GM19328 (cell line): ENCODE measurements around the gene MRPL36.
"Not testable (repeated sequence)": the region's sequence is repeated elsewhere in the genome, so short reads cannot be mapped to it uniquely, and the experiment has no call there.

ENCODE experiments used
- ATAC-seq: cut with Tn5 transposase; IDR thresholded peaks from one replicate; pipeline ENCODE4 v1.9.1; 2021; ENCODE audit warnings: mild to moderate bottlenecking, moderate library complexity; ENCODE audit not compliant: unreplicated experiment

Gene MRPL36

DNA sequence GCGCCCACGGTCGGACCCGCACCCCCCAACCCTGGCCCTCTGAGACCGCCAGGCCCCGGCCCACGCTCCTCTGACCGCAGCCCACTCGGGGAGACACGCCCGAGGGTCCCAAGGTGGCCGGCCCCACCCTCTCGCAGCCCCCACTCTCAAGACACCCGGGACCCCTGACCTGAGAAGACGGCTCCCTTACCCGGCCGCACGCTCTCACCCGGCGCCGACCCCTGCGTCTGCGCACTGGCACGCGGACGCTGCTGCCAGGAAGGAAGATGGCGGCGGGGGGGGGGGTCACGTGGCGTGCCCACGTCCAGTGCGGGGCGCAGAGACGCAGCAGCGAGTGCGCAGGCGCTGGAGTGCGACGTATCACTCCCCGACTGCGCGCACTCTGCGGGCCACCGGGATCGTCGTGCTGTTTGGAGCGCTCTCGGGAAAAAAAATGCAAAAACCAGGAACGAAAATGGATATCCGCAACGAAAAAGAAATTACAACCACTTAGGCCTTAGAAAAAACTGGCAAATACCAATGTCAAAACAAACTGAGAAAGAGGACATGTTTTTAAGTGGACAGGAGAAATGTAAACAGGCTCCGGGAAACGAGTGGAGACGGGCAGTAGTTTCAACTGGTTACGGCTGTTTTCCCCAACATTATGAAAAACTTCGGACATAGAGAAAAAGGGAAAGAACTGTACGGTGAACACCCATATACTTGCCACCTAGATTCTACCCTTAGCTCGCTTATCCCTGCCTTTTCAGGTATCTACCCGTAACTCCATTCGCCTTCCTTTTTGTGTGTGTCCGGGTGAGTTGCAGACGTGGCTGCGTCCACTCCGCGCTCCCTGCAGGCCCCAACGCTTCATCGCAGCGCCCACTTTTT is at the start of gene MRPL36:
Gene MRPL36, minus strand, starts transcription at position 236 of the 870 bp plus-strand sequence. CDS start 902 bp downstream, outside the sequence.
- peak; percentile 45 for ATAC-seq

DNA sequence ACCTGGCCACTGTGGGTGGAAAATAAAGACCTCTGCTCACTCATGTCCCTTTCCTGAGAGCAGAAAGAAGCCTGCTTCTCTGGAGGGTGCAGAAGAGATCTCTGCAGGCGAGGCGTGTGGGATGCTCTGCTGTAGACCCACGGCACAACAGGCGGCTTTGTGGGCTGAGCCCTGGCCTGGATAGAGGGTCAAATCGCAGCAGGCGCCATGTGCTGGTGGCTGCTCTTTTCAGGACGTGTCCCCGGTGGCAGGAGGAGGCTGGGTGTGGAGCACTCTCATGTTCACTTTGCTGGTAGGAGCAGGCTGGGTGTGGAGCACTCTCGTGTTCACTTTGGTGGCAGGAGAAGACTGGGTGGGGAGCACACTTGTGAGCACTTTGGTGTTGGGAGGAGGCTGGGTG is 48.0 kb upstream of the MRPL36 start:
- no peak for ATAC-seq

DNA sequence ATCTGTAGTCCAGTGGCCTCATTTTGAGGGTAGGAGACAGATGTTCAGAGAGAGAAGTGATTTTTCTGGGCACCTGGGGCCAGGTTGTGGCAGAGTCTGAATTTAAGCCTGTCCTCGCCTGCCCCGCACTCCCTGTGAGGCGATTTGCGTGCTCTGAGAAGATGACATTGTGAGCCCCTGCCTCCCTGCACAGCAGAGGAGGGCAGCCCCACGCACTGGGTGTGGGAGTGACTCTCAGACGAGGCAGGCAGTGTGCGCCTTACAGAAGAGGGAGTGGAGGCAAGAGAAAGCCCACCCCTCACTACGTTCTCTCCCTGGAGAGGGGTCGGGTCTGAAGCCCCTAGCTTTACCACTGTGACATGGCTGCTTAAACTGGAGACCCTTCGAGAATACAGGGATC is 47.4 kb upstream of the MRPL36 start:
- no peak for ATAC-seq

DNA sequence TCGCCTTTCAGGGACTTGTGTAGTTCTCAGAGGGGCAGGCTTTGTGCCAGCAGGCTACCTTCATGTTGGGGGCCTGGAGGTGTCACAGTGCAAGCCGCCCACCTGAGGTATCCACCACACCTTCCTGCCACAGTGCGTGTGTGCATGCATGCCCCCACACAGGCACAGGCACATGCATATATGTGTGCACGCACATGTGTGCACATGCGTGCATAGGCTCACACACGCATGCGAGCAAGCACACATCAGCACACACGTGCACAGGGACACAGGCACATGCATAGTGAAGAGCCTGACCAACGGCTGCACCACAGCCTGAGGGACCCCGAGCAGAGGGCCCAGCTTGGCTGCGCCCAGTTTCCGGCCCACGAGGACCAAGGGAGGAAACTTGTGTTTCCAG is 46.9 kb upstream of the MRPL36 start:
- ATAC-seq, result no peak

DNA sequence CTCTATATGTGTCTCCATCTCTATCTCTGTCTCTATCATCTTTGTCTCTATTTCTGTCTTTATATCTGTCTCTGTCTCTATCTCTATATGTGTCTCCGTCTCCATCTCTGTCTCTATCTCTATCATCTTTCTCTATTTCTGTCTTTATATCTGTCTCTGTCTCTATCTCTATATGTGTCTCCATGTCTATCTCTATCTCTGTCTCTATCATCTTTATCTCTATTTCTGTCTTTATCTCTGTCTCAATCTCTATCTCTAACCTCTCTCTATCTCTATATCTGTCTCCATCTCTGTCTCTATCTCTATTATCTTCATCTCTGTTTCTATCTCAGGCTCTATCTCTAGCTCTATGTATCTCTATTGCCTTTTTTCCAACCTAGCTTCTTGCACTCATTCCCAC is 46.1 kb upstream of the MRPL36 start:
- ATAC-seq, result no peak

DNA sequence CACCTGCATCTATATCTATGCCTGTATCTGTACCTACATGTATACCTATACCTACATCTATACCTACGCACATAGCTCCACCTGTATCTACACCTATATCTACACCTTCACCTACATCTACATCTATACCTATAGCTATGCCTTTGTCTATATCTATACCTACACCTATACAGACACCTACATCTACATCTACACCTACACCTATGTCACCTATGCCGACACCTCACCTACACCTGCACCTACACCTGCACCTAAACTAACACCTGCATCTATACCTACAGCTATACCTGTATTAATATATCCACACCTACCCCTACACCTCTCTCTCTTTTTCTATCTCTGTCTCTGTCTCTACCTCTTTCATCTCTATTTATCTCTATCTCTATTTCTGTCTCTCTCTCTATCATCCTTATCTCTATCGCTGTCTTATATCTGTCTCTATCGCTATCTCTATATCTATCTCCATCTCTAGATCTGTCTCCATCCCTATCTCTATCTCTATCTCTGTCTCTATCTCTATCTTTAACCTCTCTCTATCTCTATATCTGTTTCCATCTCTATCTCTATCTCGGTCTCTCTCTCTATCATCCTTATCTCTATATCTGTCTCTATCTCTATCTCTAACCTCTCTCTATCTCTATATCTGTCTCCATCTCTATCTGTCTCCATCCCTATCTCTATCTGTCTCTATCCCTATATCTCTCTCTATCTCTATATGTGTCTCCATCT is 45.2 kb upstream of the MRPL36 start:
- ATAC-seq, result no peak

DNA sequence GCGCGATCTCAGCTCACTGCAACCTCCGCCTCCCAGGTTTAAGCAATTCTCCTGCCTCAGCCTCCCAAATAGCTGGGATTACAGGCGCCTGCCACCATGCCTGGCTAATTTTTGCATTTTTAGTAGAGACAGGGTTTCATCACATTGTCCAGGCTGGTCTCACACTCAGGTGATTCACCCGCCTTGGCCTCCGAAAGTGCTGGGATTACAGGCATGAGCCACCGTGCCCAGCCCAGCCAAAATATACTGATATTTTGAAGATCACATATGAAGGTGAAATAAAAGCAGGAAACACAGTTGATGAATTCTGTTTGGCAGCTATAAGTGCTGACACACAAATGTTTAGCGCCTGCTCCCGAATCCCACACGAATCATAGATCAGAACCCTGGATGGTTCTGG is 44.1 kb upstream of the MRPL36 start:
- not testable (repeated sequence) for ATAC-seq

DNA sequence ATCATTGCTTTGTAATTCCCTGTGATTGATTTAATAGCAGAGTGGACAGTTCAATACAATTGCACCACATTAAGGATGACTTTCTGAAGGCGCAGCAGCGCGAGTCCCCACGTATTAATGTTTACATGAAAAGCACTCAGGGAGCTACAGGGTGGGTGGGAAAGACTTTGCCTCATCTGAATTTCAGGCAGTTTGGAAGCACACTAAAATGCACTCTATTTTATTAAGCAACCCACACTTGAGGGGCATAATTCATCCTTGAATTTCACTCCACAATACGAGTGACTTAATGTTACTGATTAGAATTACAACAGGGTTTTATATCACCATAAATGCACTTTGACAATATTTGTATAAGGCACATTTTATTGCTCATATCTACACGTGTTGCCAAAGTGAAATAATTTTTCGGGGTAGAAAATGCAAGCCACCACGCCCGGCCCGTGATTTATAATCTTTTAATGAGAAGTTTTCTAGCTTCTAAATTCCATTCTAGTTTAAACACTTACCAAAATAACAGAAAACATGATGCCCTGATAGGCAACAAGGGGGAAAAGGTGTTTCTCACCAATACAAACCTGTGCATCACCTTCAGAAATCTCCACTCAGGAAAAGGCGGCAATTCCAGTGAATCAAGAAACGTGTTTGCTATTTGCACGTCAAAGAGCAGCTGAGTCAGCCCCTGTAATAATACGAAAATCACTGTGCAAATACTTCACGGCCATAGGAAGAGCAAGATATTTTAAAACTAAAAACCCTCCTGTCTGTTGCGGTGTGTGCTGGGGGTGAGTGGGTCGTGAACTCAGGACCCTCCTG is 42.6 kb upstream of the MRPL36 start:
- ATAC-seq, result no peak

DNA sequence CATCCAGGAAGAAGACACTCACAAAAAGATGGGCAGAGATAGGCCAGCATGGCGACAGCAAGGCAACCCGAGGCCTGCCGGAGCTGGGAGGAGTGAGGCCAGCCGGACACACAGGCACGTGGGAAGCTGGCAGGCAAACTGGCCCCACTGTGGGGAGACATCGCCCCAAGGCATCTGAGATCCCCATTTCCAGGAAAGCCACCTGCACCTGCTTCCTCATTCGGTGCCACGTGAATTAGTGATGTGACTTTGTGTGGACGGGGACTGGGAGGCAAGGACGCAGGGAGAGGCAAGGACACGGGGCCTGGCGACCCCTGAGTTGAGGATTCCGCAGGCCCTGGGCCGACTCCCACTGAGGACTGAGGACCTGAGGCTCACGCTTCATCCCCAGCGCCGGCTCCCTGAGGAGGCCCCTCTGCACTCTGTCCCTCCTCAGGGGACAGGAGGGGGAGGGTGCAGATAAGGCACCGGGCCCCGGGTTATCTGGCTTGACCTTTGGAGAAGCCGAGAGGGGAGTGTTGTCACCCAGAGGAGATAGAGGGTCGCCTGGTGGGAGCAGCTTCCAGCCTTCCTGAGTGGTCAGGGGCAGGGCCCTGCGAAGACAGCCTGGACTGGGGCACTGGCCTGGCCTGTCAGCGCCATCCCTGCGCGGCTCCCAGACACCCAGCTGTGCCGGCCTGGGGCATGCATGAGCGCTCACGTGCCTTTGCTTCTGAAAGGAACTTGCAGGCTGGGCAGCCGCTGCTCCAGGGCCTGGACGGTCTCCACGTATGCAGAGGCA is 41.3 kb upstream of the MRPL36 start:
- ATAC-seq, result no peak

DNA sequence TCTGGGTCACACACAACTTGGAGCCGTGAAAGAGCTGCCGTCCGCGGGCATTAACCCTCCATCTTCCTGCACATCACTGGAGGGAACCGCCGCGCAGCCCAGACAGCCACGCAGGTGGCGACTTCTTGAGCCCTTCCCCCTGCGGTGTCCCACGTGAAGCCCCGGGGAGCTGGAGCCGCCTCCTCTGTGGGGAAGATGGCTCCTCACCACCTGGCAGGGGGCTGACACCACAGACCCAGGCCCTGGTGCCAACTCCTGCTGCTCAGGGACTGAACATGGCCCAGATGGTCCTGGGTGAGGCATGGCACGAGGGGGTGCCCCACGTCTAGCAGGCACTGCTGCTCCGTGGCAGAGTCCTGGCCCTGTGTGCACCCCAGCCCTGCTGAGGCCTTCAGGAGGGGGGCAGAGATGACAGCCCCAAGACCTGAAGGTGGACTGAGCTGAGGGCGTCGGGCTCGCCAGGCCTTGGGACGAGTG is 40.5 kb upstream of the MRPL36 start:
- ATAC-seq, result no peak

DNA sequence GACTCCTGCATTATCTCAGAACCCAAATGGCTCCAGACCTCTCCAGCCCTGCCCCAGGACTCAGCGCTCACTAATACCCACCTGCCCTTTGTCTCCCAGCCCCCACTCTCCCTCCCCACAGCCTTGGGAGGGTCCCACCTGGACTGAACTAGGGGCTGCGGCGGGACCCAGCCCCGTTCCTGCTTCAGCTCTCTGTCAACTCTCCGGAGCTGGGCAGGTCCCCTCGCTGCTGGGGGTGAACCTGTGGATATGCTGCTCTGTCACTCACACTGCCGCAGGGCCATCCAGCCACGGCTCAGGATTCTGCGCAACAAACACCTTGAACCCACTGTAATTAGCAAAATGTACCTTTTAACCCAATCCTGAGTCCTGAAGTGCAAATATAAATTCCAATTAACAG is 38.4 kb upstream of the MRPL36 start:
- no peak for ATAC-seq

DNA sequence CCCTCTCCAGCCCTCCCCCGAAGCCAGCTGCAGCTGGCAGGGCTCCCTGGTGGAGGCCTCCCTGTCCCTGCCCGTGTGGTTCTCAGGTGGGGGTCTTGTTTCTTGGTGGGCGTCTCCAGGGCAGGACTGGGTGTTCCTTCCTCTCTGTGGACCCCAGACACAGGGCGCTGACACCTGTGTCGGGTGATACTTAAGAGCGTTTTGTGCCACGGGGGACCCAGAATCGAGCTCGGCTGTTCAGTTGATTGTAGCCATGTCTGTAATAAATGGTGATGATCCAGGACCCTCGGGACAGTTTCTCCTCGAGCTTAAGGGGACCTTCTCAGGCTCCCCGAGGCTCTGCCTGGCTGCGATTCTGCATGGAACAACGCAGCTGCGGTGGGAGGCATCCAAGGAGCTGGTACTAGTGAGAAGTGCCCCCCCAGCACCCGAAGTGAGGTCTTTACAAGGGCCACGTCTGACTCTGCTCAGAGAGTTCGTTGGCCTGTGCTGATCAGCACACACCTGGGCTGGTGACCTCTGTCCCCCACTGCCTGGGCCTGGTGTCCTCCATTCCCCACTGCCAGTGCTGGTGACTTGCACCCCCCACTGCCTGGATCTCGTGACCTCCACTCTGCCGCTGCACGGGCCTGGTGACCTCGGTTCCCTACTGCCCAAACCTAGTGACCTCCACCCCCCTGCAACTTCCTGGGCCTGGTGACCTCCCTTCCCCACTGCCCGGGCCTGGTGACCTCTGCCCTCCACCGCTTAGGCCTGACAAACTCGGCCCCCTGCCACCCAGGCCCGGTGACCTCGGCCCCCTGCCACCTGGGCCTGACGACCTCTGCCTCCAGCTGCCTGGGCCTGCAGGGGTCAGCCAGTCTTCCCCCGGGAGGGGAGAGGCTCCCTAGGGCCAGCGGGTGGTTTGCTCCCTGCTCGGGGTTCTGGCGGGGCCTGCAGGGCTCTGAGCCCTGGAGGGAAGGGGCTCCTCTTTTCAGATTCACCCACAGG is 37.5 kb upstream of the MRPL36 start:
- ATAC-seq, result no peak

DNA sequence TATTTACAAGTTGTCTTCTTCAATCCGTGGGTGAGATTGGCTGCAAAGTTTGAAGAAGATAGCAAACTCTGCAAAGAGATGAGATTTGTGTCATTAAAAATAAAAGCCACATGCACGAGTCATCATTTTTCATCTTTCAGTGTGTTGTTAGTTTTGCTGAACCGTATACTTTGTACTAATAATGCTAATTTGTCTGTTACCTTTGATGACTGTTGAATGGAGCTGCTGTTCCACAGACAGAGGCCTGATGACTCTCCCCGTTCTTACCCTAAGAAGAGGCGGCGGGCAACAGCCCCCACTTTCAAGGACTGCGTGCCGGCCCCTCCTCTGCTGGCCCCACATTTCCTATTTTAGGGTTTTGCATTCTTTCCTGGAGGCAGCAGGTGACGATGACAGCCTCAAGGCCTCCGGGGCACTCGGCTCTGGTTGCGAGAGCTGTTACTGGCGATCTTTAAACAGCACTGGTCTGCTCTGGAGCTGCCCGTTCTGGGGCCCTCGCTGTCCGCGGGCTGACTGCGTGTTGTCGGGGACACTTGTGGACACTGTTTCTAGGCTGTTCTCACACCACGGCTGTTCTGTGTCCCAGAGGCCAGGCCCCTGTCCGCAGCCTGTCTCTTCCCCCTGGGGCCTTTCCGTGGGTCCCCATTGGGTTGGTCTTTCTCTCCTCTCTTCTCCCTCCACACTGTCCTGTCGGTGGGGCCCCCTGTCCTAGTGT is 36.7 kb upstream of the MRPL36 start:
- ATAC-seq, result no peak

DNA sequence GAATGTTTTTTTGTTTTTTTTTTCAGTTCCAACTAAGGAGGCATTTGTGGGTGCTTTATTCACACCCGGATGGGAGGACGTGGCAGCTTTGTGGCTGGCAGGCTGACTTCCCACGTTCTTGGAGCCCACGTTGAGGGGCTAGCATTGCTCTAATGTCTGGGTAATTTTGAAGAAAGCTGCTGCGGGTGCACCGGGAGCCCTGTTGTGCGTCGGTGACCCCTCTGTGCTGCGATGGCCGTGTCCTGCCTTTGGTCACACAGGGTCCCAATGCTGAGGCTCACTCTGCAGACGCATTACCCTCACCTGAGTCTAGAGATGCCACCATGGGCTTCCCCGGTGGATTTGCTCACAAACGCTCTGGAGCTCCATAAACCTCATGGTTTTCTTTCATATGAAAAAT is 35.8 kb upstream of the MRPL36 start:
- ATAC-seq, result no peak

DNA sequence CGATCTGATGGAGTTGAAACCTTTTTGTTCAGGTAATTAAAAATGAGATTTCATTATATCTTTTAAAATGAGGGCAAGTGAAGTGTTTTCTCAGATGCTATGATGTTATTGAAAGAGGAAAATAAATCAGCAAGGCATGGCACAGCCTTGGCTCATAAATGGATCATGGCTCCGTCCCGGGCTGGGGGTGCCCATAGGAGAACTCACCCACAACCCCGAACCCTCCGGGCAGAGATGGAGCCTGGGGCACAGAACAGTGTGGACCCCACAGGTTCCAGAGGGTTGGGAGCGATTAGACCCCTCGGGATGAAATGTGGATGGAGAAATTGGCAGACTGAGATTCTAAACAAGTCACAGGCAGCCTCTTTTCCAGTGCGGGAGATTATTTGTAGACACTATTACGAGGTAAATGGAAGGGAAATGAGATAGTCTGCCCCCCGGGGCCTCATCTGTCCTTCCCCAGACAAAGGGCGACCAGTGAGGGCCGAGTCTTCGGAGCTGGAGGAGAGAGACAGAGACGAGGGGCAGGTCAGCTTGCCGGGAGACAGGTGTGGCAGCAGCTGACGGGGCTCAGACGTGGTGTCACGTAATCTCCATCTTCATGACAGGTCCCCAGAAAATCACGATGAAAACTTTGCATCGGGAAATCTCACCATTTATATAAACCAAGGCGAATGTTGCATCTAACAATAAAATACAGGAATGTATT is 35.2 kb upstream of the MRPL36 start:
- ATAC-seq, result no peak

DNA sequence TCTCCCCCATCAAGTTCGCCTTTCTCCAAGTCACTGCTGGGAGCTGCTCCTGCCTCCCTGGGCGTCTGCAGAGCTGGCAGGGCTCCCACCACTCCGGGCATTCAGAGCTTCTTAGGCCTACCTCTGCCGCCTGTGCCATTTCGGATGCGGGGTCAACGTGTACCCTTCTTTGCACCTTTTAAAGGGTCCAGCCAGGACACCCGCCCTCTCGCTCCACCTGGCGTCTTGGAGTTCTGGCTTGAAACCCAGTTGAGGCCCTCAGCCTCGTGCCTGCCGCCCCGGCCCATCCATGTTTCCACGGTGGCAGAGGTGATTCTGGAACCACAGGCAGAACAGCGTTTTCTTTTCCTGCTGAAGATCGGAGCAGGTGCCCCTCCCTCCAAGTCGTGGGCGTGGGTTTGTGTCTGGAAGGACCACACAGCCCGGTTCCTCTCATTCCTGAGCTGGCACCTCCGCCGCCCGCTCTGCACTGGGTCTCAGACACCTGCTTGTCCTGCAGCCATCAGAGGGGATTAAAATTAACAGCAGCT is 34.5 kb upstream of the MRPL36 start:
- no peak for ATAC-seq

DNA sequence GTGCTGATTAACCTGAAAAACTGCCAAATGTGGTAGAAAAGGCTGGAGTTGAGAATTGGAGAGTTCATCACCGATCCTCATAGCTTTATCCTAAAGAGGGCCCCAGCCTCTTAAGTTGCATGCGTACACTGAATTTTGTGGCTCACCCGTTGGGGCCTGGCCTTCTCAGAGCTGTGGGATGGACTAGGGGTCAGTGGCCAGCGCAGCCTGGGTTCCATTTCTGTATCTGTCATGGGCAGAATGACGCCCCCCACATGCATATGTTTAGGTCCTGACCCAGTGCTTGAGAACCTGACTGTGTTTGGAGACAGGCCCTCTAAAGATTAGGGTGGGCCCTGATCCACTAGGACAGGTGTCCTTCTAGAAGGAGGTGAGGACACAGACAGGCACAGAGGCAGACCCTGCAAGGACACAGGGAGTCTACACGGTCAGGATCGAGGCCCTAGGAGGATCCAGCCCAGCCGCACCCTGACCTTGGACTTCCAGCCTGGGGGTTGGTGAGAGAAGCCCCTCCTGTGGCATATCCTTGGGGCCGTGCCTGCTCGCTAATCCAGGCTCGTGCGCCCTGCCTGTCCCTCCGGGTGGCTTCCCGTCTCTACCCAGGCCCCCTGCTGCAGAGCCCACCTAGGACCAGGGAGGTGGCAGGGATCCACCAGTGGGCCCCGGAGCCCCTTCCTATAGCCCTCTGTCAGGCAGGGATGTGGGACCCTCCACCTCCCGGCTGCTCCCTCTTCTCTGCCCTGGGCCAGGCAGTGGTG is 33.8 kb upstream of the MRPL36 start:
- ATAC-seq, result no peak
